ENCODE results near the gene C16orf92.
"Not testable (repeated sequence)": the region's sequence is repeated elsewhere in the genome, so short reads cannot be mapped to it uniquely, and the experiment has no call there.

The C16orf92 gene

DNA sequence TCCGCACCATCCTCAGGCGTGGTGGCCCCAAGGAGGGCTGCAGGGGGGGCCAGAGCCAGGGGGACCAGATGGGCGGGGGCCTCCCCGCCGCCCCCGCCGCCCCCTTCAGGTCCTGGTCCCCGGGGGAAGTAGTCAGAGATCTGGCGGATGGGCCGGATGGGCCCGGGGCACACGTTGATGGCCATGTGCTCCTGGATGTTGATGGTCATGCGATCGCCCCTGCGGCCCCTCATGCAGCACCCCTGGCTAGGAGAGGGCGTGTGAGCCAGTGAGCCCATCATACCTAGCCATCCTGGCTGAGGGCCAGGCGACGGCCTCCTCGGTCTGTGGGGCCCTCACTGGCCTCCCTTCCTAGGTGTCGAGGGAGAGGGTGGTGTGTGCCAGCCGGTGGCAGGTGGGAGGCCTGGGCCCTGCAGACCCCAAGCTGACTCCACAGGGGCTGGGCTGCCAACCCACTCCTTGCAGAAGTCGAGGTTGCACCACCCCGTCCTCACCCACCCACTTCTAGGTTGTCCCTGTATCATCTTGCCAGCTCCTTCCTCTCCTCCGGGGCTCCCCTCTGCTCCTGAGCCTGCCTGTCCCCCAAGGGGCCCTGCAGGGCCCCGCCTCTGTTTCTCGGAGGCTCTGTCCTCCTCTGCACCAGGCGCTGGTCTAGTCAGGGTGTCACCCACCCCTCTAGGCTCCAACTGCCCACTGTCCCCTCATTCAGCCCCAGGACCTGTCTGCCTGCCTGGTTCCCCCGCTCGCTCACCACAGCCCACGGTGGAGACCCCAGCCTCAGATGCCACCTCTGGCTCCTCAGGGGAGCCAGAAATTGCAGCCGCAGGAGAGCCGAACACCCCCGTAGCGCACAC, 12.8 kb upstream of the C16orf92 start:
- in situ Hi-C loops (cut with HindIII; ENCODE audit: low sequenced_read_pairs), result no loop called here
- DNase-seq (ENCODE audit: low read depth, low spot score), result no peak
- no peak overlapping the region for H3K4me3 ChIP-seq (ENCODE audit: low read depth, low read length)

GRCh38 chr16:30010844-30011713, 11.9 kb upstream of the C16orf92 start, which contains the start of gene DOC2A:
Gene DOC2A, minus strand, starts transcription at chr16:30011027. Its CDS starts 805 bp downstream, at chr16:30010222.
- TF ChIP-seq CTCF (IDR thresholded peaks at IDR 0.05; ENCODE audit: low read depth, low read length), result no peak
- H3K4me3 ChIP-seq (ENCODE audit: low read depth, low read length), result peak within 1 kb of the TSS; percentile 23
- in situ Hi-C loops (cut with HindIII; ENCODE audit: low sequenced_read_pairs), result no loop called here

More for the DNA sequence above, 12.8 kb upstream of the C16orf92 start:
- no peak for TF ChIP-seq CTCF (IDR thresholded peaks at IDR 0.05; ENCODE audit: low read depth, low read length)

DNA sequence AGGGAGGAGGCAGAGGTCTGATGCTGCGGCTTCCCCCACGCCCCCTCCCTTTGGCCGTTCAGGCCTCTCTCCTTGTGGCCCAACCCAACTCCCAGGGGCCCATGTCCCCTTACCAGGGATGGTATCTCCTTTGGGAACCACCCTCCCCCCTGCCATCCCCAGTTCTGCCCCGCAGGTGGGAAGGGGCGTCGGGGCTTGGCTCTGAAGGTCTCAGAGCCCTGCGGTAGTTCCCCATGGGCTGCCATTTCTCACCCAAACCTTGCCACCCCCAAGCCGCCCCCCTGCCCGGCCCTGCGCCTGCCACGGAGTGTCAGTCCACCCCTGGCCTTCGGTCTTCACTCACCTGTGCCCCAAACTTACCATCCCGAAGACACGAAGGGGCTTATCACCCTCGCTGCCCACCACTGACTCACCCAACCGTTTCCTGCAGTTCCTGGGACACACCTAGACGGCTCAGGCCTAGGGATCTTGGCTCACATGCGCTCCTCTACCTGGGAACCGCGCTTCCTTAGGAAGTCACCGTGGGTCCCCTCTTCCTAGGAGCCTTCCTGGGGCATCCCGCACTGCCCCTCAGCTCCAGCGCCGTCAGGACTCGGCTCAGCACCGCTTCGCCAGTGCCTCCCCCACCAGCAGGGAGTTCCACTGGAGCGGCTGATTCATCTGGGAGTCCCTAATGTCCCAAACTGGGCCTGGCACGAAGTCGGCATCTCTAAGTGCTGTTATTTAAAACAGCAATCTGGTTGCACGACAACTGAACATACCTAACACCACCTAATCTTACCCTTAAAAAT, 11.1 kb upstream of the C16orf92 start:
- in situ Hi-C loops (cut with HindIII; ENCODE audit: low sequenced_read_pairs), result no loop called here
- H3K4me3 ChIP-seq (ENCODE audit: low read depth, low read length), result no peak overlapping the region
- no peak for TF ChIP-seq CTCF (IDR thresholded peaks at IDR 0.05; ENCODE audit: low read depth, low read length)
- no peak for DNase-seq (ENCODE audit: low read depth, low spot score)

More at GRCh38 chr16:30010844-30011713, 11.9 kb upstream of the C16orf92 start, which contains the start of gene DOC2A:
- no peak for DNase-seq (ENCODE audit: low read depth, low spot score)

DNA sequence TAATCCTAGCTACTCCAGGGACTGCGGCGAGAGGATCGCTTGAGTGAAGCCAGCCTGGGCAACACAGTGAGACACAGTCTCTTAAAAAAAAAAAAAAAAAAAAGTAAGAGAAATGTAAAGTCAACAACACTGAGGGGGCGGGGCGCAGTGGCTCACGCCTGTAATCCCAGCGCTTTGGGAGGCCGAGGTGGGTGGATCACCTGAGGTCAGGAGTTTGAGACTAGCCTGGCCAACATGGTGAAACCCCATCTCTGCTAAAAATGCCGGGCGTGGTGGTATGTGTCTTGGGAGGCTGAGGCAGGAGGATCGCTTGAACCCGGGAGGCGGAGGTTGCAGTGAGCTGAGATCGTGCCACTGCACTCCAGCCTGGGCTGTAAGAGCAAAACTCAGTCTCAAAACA, 10.4 kb upstream of the C16orf92 start:
- DNase-seq (ENCODE audit: low read depth, low spot score); in situ Hi-C loops (cut with HindIII; ENCODE audit: low sequenced_read_pairs); H3K4me3 ChIP-seq (ENCODE audit: low read depth, low read length): not testable (repeated sequence)

GRCh38 chr16:30015450-30015849, 7.5 kb upstream of the C16orf92 start:
- in situ Hi-C loops (cut with HindIII; ENCODE audit: low sequenced_read_pairs); DNase-seq (ENCODE audit: low read depth, low spot score); H3K4me3 ChIP-seq (ENCODE audit: low read depth, low read length): not testable (repeated sequence)

GRCh38 chr16:30016555-30017276, 6.3 kb upstream of the C16orf92 start:
- DNase-seq (ENCODE audit: low read depth, low spot score), result no peak
- in situ Hi-C loops (cut with HindIII; ENCODE audit: low sequenced_read_pairs), result no loop called here
- H3K4me3 ChIP-seq (ENCODE audit: low read depth, low read length), result no peak overlapping the region
- no peak for TF ChIP-seq CTCF (IDR thresholded peaks at IDR 0.05; ENCODE audit: low read depth, low read length)
